Lung microvascular endothelial cell (primary cell): ENCODE results near the gene C3orf22. TPM values are rescaled to one million over a fixed set of nuclear protein-coding genes. Genes with fewer than 3 reads are reported as not detected.

Source experiments
- DNase-seq, 2 donors: peaks; one replicate each; pipeline versions ENCODE4 v3.0.0 to v3.0.0-alpha.2; 2010; ENCODE audit warnings: low read depth in 2 of 2
- total RNA-seq: library from RNA; depleted of rRNA; stranded (reverse); fragments of >200 nt; gene quantifications from 2 replicates; pipeline ENCODE4 v1.2.1, GENCODE V29; 2014

Gene C3orf22
- total RNA-seq, 1 donor from 2014 or later, result not detected

- no peak for DNase-seq
These were observed 1.9 kb downstream of the C3orf22 start for GRCh38 chr3:126556637-126557414.

DNA sequence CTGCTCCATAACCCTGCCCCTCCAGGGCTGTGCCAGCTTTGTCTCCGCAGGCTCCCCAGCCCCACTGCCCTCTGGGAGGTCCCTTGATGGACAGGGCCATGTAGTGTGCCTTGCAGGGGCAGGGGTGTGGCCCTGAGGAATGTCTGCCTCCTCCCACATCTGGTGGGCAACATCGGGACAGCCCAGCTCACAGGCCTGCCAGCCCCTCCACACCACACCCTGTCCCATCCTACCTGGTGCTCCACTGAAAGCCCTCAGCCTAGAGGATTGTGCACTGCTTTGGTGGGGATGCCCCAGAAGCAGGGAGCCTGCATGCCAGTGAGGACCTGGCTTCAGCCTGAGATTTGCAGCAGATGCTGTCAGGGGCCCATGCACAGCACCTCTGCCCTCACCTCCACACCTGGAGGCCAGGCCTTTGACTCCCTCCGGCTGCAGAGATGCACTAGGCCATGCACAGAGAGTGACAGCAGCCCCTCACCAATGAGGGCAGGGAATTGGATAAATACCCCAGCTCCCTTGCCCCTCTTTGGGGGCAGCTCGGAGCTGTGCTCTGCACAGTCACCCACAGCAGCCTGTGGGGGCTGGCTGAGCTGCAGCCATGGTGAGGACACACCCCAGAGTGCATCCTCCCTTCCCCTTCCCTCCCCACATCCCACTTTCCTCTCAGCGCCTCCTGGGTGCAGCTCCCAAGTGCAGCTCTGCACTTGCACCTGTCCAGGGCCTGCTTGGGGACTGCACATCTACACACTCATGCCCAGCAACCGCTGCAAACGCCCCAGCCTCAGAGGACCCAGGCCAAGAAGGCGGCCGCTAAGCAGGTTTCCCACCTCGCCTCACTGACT is 2.7 kb downstream of the C3orf22 start:
- DNase-seq, result no peak

GRCh38 chr3:126554560-126555525 is 3.9 kb downstream of the C3orf22 start:
- DNase-seq, result no peak

- DNase-seq, result no peak
These were observed 5.2 kb downstream of the C3orf22 start for GRCh38 chr3:126553284-126554084.

DNA sequence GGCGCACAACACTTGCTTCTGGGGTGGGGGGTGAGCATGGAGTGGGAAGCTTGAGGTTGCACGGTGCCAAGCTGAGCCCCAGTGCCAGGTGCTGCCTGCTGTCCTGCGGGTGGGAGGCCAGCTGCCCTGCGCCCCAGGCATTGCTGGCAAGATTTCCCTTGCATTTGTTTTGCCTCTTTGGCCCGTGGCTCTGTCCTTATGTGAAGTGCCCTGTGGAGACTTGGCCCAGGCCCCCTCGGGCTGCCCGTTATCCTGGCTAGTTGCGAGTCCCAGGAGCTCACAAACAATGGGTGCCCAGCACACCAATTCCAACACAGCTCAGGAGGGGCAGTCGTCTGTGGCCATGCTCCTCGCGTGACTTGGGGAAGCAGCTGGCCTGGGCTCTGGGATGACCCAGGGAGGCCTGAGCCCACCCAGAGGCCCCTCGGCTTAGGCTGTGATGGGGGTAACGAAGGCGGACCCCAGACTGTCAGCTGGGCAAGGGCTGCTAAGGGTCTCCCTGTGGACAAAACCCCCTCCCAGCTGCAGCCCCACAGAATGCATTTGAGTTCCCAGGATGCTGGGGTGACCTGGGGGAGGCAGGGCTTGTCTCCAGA is 5.9 kb downstream of the C3orf22 start:
- no peak for DNase-seq

- no peak for DNase-seq
These were observed 6.7 kb downstream of the C3orf22 start for GRCh38 chr3:126551839-126552687.

- no peak for DNase-seq
These were observed 7.5 kb downstream of the C3orf22 start for GRCh38 chr3:126551121-126551838.

DNA sequence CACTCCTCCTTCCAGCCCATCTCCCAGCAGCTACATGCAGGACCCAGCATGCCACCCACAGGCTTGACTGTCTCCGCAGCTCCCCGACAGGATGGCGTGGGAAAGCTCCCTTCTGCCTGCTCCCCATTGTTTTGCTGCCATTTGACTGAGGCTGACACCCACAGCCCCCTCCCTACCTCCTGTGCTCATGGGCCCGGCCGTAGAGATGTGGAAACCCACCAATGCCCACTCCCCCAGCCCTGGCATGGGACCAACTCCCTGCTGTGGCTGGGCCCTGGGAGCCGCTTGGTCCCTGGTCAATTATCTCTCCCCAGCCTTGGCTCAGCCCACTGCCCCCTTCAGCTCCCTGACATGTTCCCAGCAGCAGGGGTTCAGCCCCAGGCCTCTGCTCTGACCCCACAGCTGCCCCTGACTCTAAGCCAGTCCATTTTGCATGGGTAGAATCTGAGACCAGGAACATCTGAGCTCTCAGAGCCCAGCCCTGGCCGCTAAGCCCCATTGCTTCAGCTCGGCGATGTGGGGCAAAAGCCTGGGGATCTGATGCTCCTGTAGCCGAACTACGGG is 8.2 kb downstream of the C3orf22 start:
- no peak for DNase-seq

DNA sequence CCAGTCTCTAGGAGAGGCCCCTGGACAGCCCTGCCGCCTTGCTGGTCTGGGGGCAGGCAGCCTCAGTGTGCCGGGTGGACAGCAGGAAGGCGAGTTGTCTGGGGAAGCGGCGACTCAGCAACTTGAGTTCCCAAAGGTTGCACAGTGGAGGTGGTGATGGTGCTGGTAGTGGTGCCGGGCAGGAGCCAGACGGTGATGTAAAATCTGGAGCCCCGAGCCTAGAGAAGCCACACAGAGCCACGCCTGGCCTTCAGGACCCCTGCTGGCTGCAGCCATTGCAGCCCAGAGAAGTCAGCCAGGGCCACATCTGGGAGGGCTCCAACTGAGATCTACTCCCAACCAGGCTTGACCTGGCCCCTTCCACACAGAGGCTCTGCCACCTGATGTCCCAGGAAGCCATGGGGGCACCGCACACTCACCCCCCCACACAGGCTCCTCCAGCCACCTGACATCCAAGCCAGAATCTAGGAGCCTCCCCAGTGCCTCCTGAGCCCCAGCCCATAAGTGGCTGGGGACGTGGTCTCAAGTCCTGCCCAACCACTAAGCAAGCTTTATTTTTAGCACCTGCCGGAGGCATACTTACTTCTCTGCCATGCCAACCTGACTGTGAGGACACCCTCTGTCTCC is 8.8 kb downstream of the C3orf22 start:
- DNase-seq, result no peak

DNA sequence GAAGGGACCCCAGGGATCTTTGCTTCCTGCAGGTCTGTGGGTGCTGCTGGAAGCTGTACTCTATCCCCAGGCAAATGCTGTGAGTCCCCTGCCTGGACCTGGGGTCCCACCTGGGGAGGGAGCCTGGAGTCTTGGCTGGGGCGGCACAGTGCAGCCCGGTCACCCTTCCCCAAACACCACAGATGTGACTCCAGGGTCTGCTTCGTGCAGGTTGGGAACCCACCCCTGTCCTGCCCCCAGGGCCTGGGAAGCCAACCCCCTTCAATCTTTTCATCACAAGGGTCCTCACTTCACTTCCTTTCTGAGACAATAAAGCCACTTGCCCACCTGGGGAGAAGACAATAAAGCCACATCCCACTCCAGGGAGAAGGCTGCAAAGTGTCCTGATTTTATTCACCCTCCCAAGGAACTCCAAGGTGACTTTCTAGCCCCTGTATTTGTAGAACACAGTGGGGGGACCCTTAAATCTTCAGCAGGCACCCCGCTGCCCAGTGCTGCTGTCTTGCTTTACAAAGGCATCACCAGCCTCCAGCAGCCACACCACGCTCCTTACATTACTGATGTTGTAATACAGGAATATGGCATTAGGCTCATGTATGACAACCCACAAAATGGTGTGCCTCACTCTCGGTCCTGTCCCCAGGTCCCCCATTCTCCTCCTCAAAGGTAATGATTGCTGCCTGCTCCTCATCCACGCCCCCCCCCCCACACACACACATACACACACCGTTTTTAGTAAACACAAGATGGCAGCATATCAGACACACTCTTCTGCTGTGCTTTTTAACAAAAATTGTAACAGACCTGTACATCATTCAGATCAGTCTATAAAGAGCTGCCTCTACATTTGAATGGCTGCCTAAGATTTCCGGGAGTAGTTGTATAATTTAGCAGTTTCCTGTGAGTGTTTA is 9.9 kb downstream of the C3orf22 start:
- DNase-seq, result no peak

GRCh38 chr3:126547721-126548120 is 11.0 kb downstream of the C3orf22 start:
- DNase-seq, result no peak

- DNase-seq, result no peak
These were observed 12.0 kb downstream of the C3orf22 start for GRCh38 chr3:126546549-126547239.

DNA sequence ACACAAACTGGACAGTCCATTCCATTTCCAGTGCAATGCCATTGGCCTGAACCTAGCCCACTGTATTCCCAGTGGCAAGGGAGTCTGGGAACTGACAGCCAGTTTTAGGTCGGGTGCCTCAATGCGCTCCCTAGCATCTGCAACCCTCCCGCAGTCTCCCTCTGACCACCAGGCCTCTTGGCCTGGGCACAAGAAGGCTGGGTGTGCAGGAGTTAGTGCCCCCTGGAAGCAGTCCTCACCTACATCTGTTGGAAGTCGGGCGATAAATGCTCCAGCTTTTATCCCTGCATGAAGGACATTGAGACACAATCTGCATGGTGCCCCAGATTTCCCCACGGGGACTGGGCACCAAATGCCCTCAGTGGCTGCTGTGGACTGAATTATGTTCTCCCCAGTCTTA is 12.7 kb downstream of the C3orf22 start:
- no peak for DNase-seq

GRCh38 chr3:126545544-126545943 is 13.2 kb downstream of the C3orf22 start:
- no peak for DNase-seq

- no peak for DNase-seq
These were observed 14.0 kb downstream of the C3orf22 start for GRCh38 chr3:126544596-126545281.
